GM12801 (cell line): ENCODE data around the gene TNRC18.

Experiments
- TF ChIP-seq, protein P1 (sequence below): IDR thresholded peaks from one replicate; pipeline ENCODE4 v1.5.1; 2011; ENCODE audit warnings: control low read depth; ENCODE audit not compliant: insufficient read length; ENCODE audit errors: extremely low read depth

Gene TNRC18

DNA sequence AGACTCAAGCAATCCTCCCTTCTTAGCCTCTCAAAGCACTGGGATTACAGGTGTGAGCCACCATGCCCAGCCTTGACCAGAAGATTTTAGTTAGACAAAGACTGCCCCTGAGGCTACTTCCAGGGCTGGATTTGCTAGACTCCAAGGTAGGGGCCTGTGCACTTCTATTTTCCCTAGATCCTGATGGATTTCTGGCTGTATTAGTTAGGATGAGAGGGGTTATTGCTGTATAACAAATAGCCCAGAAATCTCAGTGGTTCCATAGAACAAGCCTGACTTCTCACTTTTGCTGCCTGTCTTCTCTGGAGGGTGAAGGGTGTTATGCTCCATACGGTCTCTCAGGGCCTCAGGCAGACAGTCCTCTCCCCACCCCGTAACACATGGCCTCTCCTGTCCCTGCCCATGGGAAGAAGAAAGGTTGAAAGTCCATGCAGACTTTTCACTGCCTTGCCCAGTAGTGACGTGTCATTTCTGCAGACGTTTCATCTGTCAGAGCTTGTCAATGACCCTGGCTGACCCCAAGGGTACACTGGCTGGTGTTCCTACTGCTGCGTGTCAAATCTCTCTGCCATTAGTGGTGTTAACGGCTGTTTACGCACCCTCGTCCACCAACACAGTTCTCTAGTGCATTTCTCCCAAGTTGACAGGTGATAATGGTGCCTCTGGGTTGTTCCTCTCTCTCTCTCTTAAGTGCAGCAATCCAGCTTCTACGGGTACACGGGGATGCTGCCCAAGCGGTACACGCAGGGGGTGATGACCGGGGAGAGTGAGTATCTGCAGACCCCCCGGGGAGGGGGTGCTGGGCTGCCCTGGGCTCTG, 129.3 kb downstream of the TNRC18 start:
- TF ChIP-seq, protein P1, sequence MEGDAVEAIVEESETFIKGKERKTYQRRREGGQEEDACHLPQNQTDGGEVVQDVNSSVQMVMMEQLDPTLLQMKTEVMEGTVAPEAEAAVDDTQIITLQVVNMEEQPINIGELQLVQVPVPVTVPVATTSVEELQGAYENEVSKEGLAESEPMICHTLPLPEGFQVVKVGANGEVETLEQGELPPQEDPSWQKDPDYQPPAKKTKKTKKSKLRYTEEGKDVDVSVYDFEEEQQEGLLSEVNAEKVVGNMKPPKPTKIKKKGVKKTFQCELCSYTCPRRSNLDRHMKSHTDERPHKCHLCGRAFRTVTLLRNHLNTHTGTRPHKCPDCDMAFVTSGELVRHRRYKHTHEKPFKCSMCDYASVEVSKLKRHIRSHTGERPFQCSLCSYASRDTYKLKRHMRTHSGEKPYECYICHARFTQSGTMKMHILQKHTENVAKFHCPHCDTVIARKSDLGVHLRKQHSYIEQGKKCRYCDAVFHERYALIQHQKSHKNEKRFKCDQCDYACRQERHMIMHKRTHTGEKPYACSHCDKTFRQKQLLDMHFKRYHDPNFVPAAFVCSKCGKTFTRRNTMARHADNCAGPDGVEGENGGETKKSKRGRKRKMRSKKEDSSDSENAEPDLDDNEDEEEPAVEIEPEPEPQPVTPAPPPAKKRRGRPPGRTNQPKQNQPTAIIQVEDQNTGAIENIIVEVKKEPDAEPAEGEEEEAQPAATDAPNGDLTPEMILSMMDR, result no peak

DNA sequence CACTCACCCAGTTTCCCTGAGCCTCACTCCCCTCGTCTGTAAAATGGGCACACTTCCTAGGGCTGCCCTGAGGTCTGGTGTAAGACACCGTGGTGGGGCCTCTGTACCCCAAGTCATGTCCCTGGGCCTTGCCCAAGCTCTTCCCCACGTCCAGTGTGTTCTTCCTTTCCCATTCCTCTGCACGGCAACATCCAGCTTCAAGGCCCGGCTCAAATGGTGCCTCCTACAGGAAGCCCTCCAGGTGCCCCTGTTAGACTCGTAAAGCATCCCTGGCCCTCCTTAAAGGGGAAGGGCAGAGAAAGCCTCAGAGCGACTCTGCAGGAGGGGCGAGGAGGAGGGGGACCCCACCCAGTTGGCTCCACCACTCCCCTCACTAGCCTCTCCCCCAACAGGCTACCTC, 132.3 kb downstream of the TNRC18 start:
- TF ChIP-seq, protein P1, result no peak

DNA sequence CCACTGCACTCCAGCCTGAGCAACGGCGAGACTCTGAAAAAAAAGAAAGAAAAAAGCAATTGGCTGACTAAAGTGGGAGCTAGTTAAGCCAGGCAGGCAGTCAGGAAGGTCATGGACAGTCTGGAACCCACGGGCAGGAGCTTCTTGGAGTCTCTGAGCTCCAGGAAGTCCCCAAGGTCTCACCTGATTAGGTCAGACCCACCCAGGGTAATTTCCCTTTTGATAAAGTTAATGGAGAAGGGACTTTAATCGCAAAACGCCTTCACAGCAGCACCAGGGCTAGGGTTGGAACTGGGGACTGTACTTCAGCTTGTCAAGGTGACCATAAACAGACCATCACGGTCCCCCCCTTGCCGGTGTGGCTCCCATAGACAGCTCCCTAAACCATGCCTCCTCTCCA, 134.3 kb downstream of the TNRC18 start:
- TF ChIP-seq, protein P1, result no peak

- TF ChIP-seq, protein P1, result no peak
Measured at GRCh38 chr7:5287802-5288201, 135.8 kb downstream of the TNRC18 start.

DNA sequence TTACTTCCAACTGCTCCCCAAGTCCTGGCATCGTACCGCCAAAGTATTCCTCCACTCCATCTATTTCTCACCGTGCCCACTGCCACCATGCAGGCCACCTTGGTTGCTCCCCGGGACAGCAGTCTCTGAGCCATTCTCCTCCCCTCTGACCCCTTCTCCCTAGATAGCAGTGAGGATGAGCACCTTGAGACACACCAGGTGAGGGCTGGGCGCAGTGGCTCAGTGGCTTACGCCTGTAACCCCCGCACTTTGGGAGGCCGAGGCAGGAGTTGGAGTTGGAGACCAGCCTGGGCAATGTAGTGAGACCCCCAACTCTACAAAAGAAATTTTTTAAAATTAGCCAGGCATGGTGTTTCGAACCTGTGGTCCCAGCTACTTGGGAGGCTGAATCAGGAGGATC, 136.7 kb downstream of the TNRC18 start:
- TF ChIP-seq, protein P1, result no peak

- TF ChIP-seq, protein P1, result no peak
Measured at GRCh38 chr7:5284304-5285281, 139.0 kb downstream of the TNRC18 start.
